Vagina (tissue), 2 donors: ENCODE results near the gene ADORA3.

Experiments used
- POLR2A ChIP-seq, 2 donors: fragments of 450-650 bp; IDR thresholded peaks; one replicate each; pipeline ENCODE4 v1.6.1; 2017; ENCODE audit warnings: antibody characterized with exemption in 2 of 2, mild to moderate bottlenecking in 2 of 2, moderate library complexity in 2 of 2
- POLR2AphosphoS5 ChIP-seq, 2 donors: sonication (generic); formaldehyde crosslinking; IDR thresholded peaks; one replicate each; pipeline ENCODE4 v1.9.0; 2017; ENCODE audit warnings: antibody characterized with exemption in 2 of 2, mild to moderate bottlenecking in 2 of 2, low read depth in 1 of 2; ENCODE audit not compliant: insufficient read depth in 1 of 2
- TF ChIP-seq, protein P1 (sequence below), 3 experiments: fragments of 450-650 bp in 2 of 3; fragments of 200-600 bp in 1 of 3; sonication (generic) in 1 of 3; IDR thresholded peaks; one replicate each; pipeline ENCODE4 v1.5.1; 2017 to 2019; ENCODE audit warnings: antibody characterized with exemption in 3 of 3, mild to moderate bottlenecking in 2 of 3, moderate library complexity in 2 of 3

DNA sequence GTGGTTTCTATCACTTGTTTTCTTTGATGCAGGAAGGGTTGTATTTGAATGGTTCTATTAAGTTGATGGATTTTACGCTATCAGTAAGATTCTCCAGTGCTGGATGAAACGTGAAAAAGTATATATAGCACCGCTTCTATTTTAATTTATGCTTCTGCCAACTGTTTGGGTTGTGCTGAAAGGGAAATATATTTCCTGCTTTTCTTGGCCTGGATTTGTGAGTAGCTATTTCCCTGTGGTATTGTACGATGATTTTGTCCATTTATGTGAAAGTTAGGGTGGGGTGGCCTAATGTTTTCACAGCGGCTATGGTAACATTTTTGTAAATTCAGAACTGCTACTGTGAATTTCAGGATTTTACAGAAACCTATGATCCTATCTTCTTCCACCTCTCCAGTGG is 29.3 kb downstream of the ADORA3 start:
- TF ChIP-seq, protein P1, sequence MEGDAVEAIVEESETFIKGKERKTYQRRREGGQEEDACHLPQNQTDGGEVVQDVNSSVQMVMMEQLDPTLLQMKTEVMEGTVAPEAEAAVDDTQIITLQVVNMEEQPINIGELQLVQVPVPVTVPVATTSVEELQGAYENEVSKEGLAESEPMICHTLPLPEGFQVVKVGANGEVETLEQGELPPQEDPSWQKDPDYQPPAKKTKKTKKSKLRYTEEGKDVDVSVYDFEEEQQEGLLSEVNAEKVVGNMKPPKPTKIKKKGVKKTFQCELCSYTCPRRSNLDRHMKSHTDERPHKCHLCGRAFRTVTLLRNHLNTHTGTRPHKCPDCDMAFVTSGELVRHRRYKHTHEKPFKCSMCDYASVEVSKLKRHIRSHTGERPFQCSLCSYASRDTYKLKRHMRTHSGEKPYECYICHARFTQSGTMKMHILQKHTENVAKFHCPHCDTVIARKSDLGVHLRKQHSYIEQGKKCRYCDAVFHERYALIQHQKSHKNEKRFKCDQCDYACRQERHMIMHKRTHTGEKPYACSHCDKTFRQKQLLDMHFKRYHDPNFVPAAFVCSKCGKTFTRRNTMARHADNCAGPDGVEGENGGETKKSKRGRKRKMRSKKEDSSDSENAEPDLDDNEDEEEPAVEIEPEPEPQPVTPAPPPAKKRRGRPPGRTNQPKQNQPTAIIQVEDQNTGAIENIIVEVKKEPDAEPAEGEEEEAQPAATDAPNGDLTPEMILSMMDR (IDR thresholded peaks at IDR 0.05) = no peak
- TF ChIP-seq POLR2A (IDR thresholded peaks at IDR 0.05) (no peak), POLR2AphosphoS5 (IDR thresholded peaks at IDR 0.05; ENCODE audit: insufficient read depth in 1 of 2, low read depth in 1 of 2) (no peak)
